ENCODE results near the gene ARHGAP26.

GRCh38 chr5:142825378-142826089, 55.4 kb downstream of the ARHGAP26 start:
- TF ChIP-seq, protein P1, sequence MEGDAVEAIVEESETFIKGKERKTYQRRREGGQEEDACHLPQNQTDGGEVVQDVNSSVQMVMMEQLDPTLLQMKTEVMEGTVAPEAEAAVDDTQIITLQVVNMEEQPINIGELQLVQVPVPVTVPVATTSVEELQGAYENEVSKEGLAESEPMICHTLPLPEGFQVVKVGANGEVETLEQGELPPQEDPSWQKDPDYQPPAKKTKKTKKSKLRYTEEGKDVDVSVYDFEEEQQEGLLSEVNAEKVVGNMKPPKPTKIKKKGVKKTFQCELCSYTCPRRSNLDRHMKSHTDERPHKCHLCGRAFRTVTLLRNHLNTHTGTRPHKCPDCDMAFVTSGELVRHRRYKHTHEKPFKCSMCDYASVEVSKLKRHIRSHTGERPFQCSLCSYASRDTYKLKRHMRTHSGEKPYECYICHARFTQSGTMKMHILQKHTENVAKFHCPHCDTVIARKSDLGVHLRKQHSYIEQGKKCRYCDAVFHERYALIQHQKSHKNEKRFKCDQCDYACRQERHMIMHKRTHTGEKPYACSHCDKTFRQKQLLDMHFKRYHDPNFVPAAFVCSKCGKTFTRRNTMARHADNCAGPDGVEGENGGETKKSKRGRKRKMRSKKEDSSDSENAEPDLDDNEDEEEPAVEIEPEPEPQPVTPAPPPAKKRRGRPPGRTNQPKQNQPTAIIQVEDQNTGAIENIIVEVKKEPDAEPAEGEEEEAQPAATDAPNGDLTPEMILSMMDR (IDR thresholded peaks at IDR 0.05), result no peak
- TF ChIP-seq POLR2A (IDR thresholded peaks at IDR 0.05) (no peak), EP300 (IDR thresholded peaks at IDR 0.05; ENCODE audit: low read depth) (no peak), POLR2AphosphoS5 (IDR thresholded peaks at IDR 0.05) (no peak)
